HEK293 (cell line): Measurements from ENCODE around the gene GRID2.

ENCODE experiments used
- BCL11A ChIP-seq: fragments of 450-650 bp; formaldehyde crosslinking; IDR thresholded peaks from 2 replicates; pipeline ENCODE4 v1.5.1; 2016; ENCODE audit warnings: low read depth, missing biosample characterization, missing genetic modification characterization
- CTCF ChIP-seq: fragments of 450-650 bp; formaldehyde crosslinking; IDR thresholded peaks from 2 replicates; pipeline ENCODE4 v1.5.1; 2016; ENCODE audit warnings: missing biosample characterization, missing genetic modification characterization
- HOXA7 ChIP-seq: sonication (generic); formaldehyde crosslinking; IDR thresholded peaks from 2 replicates; pipeline ENCODE4 v1.8.1; 2022; ENCODE audit warnings: missing genetic modification reagents, borderline replicate concordance
- REST ChIP-seq: fragments of 450-650 bp; formaldehyde crosslinking; IDR thresholded peaks from 2 replicates; pipeline ENCODE4 v1.5.1; 2016; ENCODE audit warnings: missing biosample characterization, missing genetic modification characterization
- YY1 ChIP-seq: fragments of 450-650 bp; formaldehyde crosslinking; IDR thresholded peaks from 2 replicates; pipeline ENCODE4 v1.5.1; 2018; ENCODE audit warnings: missing biosample characterization, missing genetic modification characterization
- ZBTB10 ChIP-seq: fragments of 450-650 bp; formaldehyde crosslinking; IDR thresholded peaks from 2 replicates; pipeline ENCODE4 v1.5.1; 2016; ENCODE audit warnings: missing biosample characterization, missing genetic modification characterization
- ZNF155 ChIP-seq: fragments of 450-650 bp; formaldehyde crosslinking; IDR thresholded peaks from 2 replicates; pipeline ENCODE4 v1.5.1; 2016; ENCODE audit warnings: missing biosample characterization, missing genetic modification characterization
- ZNF274 ChIP-seq, 2 experiments: fragments of 200-500 bp in 1 of 2; fragments of 450-650 bp in 1 of 2; sonication (Bioruptor generic) in 1 of 2; formaldehyde crosslinking in 1 of 2; IDR thresholded peaks; 2 replicates each; pipeline versions ENCODE4 v1.5.1 to v1.6.1; 2014 to 2016; ENCODE audit warnings: borderline replicate concordance in 1 of 2, inconsistent platforms in 1 of 2, low read length in 1 of 2, missing biosample characterization in 1 of 2, missing genetic modification characterization in 1 of 2
- ZNF510 ChIP-seq: fragments of 450-650 bp; formaldehyde crosslinking; IDR thresholded peaks from 2 replicates; pipeline ENCODE4 v1.5.1; 2018; ENCODE audit warnings: mild to moderate bottlenecking, missing genetic modification characterization, missing biosample characterization; ENCODE audit not compliant: insufficient replicate concordance
- ZNF560 ChIP-seq: fragments of 450-650 bp; formaldehyde crosslinking; IDR thresholded peaks from 2 replicates; pipeline ENCODE4 v1.5.1; 2017; ENCODE audit warnings: missing biosample characterization, missing genetic modification characterization, borderline replicate concordance
- ZNF623 ChIP-seq: fragments of 450-650 bp; formaldehyde crosslinking; IDR thresholded peaks from 2 replicates; pipeline ENCODE4 v1.5.1; 2016; ENCODE audit warnings: missing biosample characterization, missing genetic modification characterization
- ZNF670 ChIP-seq: fragments of 450-650 bp; formaldehyde crosslinking; IDR thresholded peaks from 2 replicates; pipeline ENCODE4 v1.5.1; 2016; ENCODE audit warnings: missing biosample characterization, missing genetic modification characterization, low read depth
- ZNF830 ChIP-seq: fragments of 450-650 bp; IDR thresholded peaks from 2 replicates; pipeline ENCODE4 v1.5.0; 2018; ENCODE audit warnings: missing biosample characterization, missing genetic modification characterization, low read depth, mild to moderate bottlenecking, moderate library complexity

- no peak for TF ChIP-seq ZNF274 (IDR thresholded peaks at IDR 0.05; ENCODE audit: low read length)
- TF ChIP-seq ZNF274 (tag by site-specific recombination; IDR thresholded peaks at IDR 0.05; ENCODE audit: borderline replicate concordance): no peak
- TF ChIP-seq CTCF (tag by site-specific recombination): no peak
- TF ChIP-seq HOXA7 (CRISPR knock-in tag): no peak
- TF ChIP-seq YY1 (tag by site-specific recombination): no peak
- TF ChIP-seq BCL11A (tag by site-specific recombination): no peak
- TF ChIP-seq REST (tag by site-specific recombination): no peak
- TF ChIP-seq ZNF830: no peak
- no peak for TF ChIP-seq ZNF510
- no peak for TF ChIP-seq ZNF155
- TF ChIP-seq ZNF623 (tag by site-specific recombination): no peak
- TF ChIP-seq ZNF670: no peak
- TF ChIP-seq ZNF560 (tag by site-specific recombination): no peak
- TF ChIP-seq ZBTB10 (tag by site-specific recombination): no peak
Observed at GRCh38 chr4:93431371-93431770, 1127.6 kb downstream of the GRID2 start.
